Fibroblast of lung (primary cell): ENCODE measurements around the gene LMO7. TPM values are rescaled to one million over a fixed set of nuclear protein-coding genes. Genes with fewer than 3 reads are reported as not detected.

Source experiments
- DNase-seq, 2 donors: peaks; one replicate each; pipeline versions ENCODE4 v3.0.0 to v3.0.0-alpha.2; 2010; ENCODE audit warnings: low read depth in 2 of 2
- H2AFZ ChIP-seq: 2 replicates; pipeline ENCODE4 v1.5.1; 2012; ENCODE audit warnings: low read length, control low read depth, inconsistent platforms
- H3K27ac ChIP-seq: 2 replicates; pipeline ENCODE4 v1.5.1; 2011; ENCODE audit warnings: low read length, control low read depth; ENCODE audit not compliant: insufficient read depth
- H3K27me3 ChIP-seq: 2 replicates; pipeline ENCODE4 v1.5.1; 2011; ENCODE audit warnings: mild to moderate bottlenecking, low read length; ENCODE audit not compliant: control insufficient read depth, insufficient read depth
- H3K36me3 ChIP-seq: 2 replicates; pipeline ENCODE4 v1.5.1; 2011; ENCODE audit warnings: low read length; ENCODE audit not compliant: control insufficient read depth, insufficient read depth
- H3K4me1 ChIP-seq: 2 replicates; pipeline ENCODE4 v1.5.1; 2011; ENCODE audit warnings: low read length; ENCODE audit not compliant: control insufficient read depth, insufficient read depth; ENCODE audit errors: extremely low read depth
- H3K4me2 ChIP-seq: 2 replicates; pipeline ENCODE4 v1.5.1; 2011; ENCODE audit warnings: low read length, control low read depth; ENCODE audit not compliant: insufficient read depth; ENCODE audit errors: extremely low read depth
- H3K4me3 ChIP-seq, 4 experiments: fragments of 200-600 bp in 1 of 4; sonication (generic) in 1 of 4; replicated peaks in 1 of 4; 2 replicates each; pipeline ENCODE4 v1.5.1; 2011 to 2016; ENCODE audit warnings: low read length in 4 of 4, low read depth in 3 of 4, mild to moderate bottlenecking in 3 of 4, control low read depth in 2 of 4, inconsistent platforms in 1 of 4, mixed read lengths in 1 of 4; ENCODE audit not compliant: insufficient read depth in 1 of 4; ENCODE audit errors: control extremely low read depth in 1 of 4
- H3K79me2 ChIP-seq: 2 replicates; pipeline ENCODE4 v1.5.1; 2012; ENCODE audit warnings: mild to moderate bottlenecking, low read length, inconsistent platforms; ENCODE audit not compliant: control insufficient read depth, insufficient read depth
- H3K9ac ChIP-seq: 2 replicates; pipeline ENCODE4 v1.5.1; 2011; ENCODE audit warnings: mild to moderate bottlenecking, low read length, control low read depth; ENCODE audit not compliant: insufficient read depth
- H3K9me3 ChIP-seq: 2 replicates; pipeline ENCODE4 v1.5.1; 2012; ENCODE audit warnings: low read depth, low read length; ENCODE audit not compliant: control insufficient read depth, insufficient read depth
- H4K20me1 ChIP-seq: 2 replicates; pipeline ENCODE4 v1.5.1; 2011; ENCODE audit warnings: low read length; ENCODE audit not compliant: control insufficient read depth, insufficient read depth; ENCODE audit errors: extremely low read depth
- CTCF ChIP-seq, 2 donors: IDR thresholded peaks in 1 of 2; conservative IDR thresholded peaks in 1 of 2; 1 replicate in 1 of 2; 2 replicates in 1 of 2; pipeline ENCODE4 v1.5.1; 2011 to 2012; ENCODE audit warnings: low read length in 2 of 2, control low read depth in 1 of 2, inconsistent platforms in 1 of 2, low read depth in 1 of 2, mild to moderate bottlenecking in 1 of 2
- EZH2 ChIP-seq: IDR thresholded peaks from 2 replicates; pipeline ENCODE4 v1.5.1; 2012; ENCODE audit warnings: low read length, control low read depth, mild to moderate bottlenecking; ENCODE audit errors: missing control alignments
- polyA plus RNA-seq, 2 donors: library from polyadenylated mRNA; depleted of rRNA in 1 of 2; stranded (reverse) in 1 of 2; unstranded in 1 of 2; fragments of >200 nt; gene quantifications; 2 replicates each; pipeline ENCODE4 v1.2.1, GENCODE V29; 2011 to 2012; ENCODE audit warnings: missing spikeins in 1 of 2
- total RNA-seq: library from RNA; depleted of rRNA; stranded (reverse); fragments of >200 nt; gene quantifications from 2 replicates; pipeline ENCODE4 v1.2.1, GENCODE V29; 2014

LMO7 gene
- total and polyA plus RNA-seq, 2 donors (not counting 1 experiment from before 2014, with no cell fraction given): 71.9 to 226 TPM

GRCh38 chr13:75610466-75610865, 25.7 kb upstream of the LMO7 start:
- no peak for DNase-seq

GRCh38 chr13:75612354-75612753, 23.8 kb upstream of the LMO7 start:
- no peak overlapping the region for H3K4me2 ChIP-seq
- no peaks in the 10 kb centered on the region for H3K9me3 ChIP-seq
- no peaks in the 10 kb centered on the region for H4K20me1 ChIP-seq
- H3K27me3 ChIP-seq: no peaks in the 10 kb centered on the region
- TF ChIP-seq CTCF (conservative IDR thresholded peaks at IDR 0.05 in 1 of 2, IDR thresholded peaks at IDR 0.05 in 1 of 2; ENCODE audit: low read depth in 1 of 2, low read length in 2 of 2) (no peak), EZH2 (no peak)
- peak in 1 of 2 donors; percentile 28 for DNase-seq
- no peak overlapping the region for H3K4me3 ChIP-seq
- no peaks in the 10 kb centered on the region for H3K79me2 ChIP-seq
- no peak overlapping the region for H2AFZ ChIP-seq
- H3K27ac ChIP-seq: no peak overlapping the region
- H3K9ac ChIP-seq: no peak overlapping the region
- no peaks in the 10 kb centered on the region for H3K4me1 ChIP-seq
- no peaks in the 10 kb centered on the region for H3K36me3 ChIP-seq

More at GRCh38 chr13:75610466-75610865, 25.7 kb upstream of the LMO7 start:
- H3K9ac ChIP-seq: no peak overlapping the region
- no peaks in the 10 kb centered on the region for H3K9me3 ChIP-seq
- H3K79me2 ChIP-seq: no peaks in the 10 kb centered on the region
- H3K4me3 ChIP-seq: no peak overlapping the region
- H3K27ac ChIP-seq: no peak overlapping the region
- no peaks in the 10 kb centered on the region for H4K20me1 ChIP-seq
- no peak overlapping the region for H2AFZ ChIP-seq
- H3K27me3 ChIP-seq: no peaks in the 10 kb centered on the region
- H3K4me2 ChIP-seq: no peak overlapping the region
- H3K4me1 ChIP-seq: no peaks in the 10 kb centered on the region
- no peaks in the 10 kb centered on the region for H3K36me3 ChIP-seq
- TF ChIP-seq CTCF (conservative IDR thresholded peaks at IDR 0.05 in 1 of 2, IDR thresholded peaks at IDR 0.05 in 1 of 2; ENCODE audit: low read depth in 1 of 2, low read length in 2 of 2) (no peak), EZH2 (no peak)

GRCh38 chr13:75617230-75617629, 18.9 kb upstream of the LMO7 start:
- Histone ChIP-seq H3K4me3 (no peak overlapping the region), H3K9ac (no peak overlapping the region), H3K36me3 (no peaks in the 10 kb centered on the region), H2AFZ (no peak overlapping the region), H3K79me2 (no peaks in the 10 kb centered on the region), H3K27ac (no peak overlapping the region), H4K20me1 (no peaks in the 10 kb centered on the region), H3K9me3 (no peaks in the 10 kb centered on the region), H3K4me1 (peaks cover 13% of the 10 kb centered on the region), H3K27me3 (no peaks in the 10 kb centered on the region), H3K4me2 (no peak overlapping the region)
- DNase-seq: no peak
- TF ChIP-seq CTCF (conservative IDR thresholded peaks at IDR 0.05 in 1 of 2, IDR thresholded peaks at IDR 0.05 in 1 of 2; ENCODE audit: low read depth in 1 of 2, low read length in 2 of 2) (no peak), EZH2 (no peak)
